ENCODE results near the gene AK3. TPM values are rescaled to one million over a fixed set of nuclear protein-coding genes. Genes with fewer than 3 reads are reported as not detected.

AK3 gene
- total RNA-seq, 1 donor from 2014 or later = 39.1 TPM

DNA sequence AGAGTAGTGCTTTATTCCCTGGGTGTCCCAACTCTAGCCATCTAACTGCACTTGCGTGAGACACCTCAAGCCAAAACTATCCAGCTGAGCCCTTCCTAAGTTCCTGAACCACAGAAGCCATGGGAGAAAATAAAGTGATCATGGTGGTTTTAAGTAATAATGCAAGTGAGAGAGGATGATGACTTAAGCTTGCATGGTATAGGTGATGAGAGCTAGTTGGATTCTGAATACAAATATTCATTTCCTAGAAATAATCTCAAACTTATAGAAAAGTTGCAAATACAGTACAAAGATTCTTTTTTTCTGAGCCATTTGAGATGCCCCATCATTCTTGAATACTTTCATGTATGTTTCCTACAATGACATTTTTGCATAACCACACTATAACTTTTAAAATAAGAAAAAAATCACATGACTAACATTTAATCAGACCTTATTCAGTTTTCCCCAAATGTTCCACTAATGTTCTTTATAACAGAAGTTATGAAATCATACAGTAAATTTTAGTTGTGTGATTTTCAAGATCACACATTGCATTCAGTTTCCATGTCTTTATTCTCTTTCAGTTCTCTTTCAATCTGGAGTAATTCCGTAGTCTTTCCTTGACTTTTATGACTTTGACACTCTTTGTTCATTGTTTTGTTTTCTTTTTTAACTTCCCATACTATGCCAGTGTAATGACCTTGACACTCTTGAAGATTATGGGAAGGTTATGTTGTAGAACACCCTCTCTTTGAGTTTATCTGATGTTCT lies 5.5 kb upstream of the AK3 start:
- no peak for DNase-seq

DNA sequence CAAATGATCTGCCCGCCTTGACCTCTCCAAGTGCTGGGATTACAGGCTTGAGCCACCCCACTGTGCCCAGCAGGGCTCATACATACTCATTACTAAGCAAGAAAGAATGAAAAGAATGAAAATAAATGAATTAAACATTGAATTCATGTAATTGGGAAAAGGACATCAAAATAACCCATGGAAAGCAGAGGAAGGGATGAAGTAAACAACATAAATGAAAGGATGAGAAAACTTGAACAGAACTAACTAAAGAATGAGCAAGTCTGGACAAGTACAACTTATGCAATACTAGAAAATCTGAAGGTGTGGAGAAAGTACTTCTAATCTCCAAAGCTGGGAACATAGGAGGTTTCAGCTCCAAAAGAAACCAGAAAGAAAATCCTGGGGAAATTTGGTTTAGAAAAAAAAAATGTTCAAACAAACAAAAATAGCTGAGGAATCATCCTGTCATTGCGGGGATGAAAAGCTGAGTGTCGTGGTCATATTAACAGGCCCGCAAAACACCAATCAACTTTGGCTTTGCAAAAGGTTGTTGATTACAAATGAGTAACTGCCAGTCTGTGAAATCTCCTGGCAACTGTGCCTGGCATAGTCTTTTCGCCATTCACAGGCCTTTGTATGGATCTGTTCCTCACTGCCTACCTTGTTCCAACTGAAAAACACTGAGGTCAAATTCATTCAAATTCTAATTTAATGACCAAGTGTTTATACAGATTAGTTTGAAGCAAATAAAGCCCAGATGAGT lies 2.3 kb upstream of the AK3 start:
- DNase-seq = no peak

DNA sequence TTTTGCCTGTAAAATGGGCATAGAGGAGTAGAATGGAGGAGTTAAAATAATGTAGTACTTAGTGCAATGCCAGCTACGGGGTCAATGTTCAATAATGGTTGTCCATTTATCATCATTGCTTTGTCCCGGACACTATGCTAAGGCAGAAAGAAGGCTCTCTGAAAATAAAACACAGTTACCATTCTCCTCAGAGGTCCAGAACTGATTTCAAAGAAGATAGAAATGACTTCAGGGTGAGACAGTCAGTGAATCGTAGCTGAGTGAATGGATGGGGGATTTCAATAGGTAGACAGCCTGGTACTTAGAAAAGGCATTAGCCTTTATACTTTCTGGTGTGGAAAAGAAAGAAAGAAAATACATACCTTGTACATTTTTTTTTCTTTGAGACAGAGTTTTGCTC lies 1.2 kb upstream of the AK3 start:
- DNase-seq = no peak

DNA sequence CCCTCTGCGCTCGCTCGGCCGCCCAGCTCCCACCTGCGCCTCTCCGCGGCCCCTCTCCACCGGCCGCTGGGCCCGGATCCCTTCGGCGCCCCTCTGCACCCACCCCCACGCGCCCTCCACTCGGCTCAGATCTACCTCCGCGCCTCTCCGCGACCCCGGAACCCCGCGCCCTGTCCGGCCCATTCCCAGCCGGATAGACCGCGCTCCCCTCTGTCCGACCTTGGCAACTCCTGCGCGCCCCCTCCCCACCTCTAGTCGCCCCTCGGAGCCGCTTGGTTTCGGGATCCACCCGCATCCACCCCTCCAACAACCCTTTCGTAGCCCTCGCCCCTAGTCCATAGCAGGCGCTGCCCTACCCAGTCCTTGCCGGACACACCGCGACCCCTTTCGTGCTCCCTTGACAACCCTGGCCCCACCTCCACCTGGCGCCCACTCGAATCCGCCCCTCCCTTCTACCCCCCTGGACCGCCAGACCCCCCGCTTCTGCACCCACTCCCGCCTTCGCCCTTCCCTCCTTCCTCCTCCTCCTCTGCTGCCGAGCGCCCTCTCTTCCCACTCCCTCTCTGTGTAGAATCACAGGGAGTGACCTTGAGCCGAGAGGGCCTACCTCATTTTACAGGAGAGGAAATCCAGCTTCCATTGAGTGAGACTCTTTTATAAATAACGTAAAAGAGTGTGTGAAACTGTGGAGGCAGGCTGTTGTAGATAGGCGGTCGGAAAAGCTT lies 525 bp upstream of the AK3 start:
- no peak for DNase-seq

DNA sequence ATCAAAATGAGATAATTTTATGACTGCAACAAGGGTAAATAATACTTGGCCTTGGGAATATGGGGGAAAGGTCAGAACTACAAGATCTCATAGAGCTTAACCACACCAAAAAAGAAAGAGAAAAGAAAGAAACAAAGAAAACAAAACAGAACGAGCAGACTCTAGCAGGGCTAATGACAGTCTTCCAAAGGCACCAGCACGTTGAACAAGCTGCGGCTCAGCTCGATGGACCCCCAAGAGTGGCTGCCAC lies 689 bp downstream of the AK3 start:
- no peak for DNase-seq

DNA sequence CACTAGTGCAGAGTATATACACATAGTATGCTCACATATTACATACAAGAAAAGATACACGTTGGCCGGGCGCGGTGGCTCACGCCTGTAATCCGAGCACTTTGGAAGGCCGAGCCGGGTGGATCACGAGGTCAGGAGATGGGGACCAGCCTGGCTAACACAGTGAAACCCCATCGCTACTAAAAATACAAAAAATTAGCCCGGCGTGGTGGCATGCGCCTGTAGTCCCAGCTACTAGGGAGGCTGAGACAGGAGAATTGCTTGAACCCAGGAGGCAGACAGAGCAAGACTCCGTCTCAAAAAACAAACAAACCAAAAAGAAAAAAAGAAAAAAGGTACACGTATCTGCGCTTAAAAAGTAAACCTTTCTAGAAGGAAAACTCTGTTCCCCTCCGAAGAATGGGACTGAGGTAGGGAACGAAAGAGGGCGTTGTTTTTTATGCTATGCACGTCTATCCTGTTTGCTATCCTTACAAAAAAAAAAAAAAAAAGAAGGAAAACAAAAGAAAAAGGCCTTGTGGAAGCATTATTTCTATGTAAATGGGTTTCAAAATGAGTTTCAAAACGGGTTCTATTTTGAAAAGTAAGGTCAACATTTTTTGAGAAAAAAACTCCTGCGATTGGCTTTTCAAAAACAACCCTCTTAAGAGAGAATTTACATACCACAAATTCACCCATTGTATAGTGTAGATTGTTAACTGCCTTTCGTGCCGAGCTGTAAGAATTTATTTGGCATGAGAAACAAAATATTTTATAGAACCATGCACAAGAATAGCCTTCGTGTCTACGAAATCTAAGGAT lies 1.2 kb downstream of the AK3 start:
- DNase-seq = no peak

GRCh38 chr9:4738866-4739586 lies 2.0 kb downstream of the AK3 start:
- DNase-seq = no peak

GRCh38 chr9:4734150-4734549 lies 6.9 kb downstream of the AK3 start:
- DNase-seq = no peak

- no peak for DNase-seq
Observed at GRCh38 chr9:4732890-4733289, 8.1 kb downstream of the AK3 start.

GRCh38 chr9:4727593-4727992 lies 13.4 kb downstream of the AK3 start:
- no peak for DNase-seq

GRCh38 chr9:4725706-4726442 lies 15.1 kb downstream of the AK3 start:
- DNase-seq = no peak

GRCh38 chr9:4721736-4722135 lies 19.3 kb downstream of the AK3 start:
- no peak for DNase-seq

DNA sequence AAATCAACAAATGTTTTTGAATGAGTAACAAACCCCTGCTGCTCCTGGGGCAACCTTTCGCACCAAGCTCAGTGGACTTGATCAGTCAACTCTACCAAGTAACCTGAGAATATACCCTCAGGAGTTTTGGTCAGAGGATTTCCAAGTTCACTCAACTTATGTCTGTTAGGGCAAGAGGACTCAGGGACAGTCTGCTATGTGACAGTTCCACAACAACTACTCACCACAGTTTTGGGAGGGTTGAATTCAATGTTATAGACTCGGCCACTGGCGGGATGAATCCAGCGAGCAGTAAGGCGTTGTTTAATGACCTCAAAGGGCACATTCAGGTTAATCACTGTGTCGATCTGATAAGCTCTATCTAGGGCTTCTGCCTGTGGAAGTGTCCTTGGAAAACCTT lies 22.1 kb downstream of the AK3 start:
- DNase-seq = no peak

DNA sequence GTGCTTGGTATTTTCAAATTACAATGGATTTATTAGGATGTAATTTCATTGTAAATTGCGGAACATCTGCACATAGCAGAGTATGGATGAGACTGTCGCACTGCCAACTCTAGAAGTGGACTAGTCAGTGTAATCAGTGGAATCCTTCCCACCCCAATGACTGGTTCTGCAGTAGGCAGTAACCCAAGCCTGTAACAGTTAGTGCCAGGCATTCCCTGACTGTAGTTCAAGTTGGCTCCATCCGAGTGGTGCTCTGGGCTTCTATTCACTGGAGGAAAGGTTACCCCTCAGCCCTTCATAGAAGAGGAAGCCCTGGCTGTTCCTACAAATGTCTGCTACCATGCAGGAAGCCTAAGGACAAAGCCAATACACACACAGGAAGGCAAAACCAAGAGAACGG lies 23.2 kb downstream of the AK3 start:
- no peak for DNase-seq

GRCh38 chr9:4716163-4716562 lies 24.8 kb downstream of the AK3 start:
- no peak for DNase-seq

- no peak for DNase-seq
Observed at GRCh38 chr9:4714266-4715016, 26.6 kb downstream of the AK3 start.

DNA sequence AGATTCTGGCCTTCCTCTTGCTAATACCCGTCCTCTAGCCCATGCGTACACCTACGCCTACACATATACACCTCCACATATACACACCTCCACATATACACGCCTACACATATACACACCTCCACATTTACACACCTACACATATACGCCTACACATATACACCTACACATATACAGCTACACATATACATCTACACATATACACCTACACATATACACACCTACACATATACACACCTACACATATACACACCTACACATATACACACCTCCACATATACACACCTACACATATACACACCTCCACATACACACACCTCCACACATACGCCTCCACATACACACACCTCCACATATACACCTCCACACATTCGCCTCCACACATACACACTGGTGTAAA lies 27.2 kb downstream of the AK3 start:
- no peak for DNase-seq

GRCh38 chr9:4709380-4709779 lies 31.6 kb downstream of the AK3 start:
- DNase-seq = no peak

GRCh38 chr9:4706971-4707622 lies 33.9 kb downstream of the AK3 start:
- no peak for DNase-seq

DNA sequence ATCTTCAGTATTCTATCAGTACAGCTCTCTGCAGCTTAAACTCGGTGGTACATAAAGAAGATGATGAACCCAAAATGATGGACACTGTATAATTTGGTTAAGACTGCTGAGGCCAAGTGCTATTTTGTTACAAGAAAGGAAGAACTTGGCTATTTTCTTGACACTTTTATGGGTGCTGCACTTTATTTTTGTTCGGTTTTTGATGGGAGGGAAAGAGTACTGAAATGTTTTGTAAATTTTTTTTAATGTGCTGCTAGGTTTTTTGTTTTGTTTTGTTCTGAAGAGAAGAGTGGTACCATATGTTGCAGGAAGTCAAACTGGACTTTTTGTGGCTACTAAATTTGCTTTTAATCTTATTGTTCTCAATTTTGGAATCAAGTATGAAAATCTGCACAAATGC lies 35.0 kb downstream of the AK3 start:
- DNase-seq = no peak

Measured in skin of body (tissue), 2 donors.